GM18505 (cell line): ENCODE measurements around the gene PDCD2L.
"Not testable (repeated sequence)": the region's sequence is repeated elsewhere in the genome, so short reads cannot be mapped to it uniquely, and the experiment has no call there.

ENCODE experiments used
- ATAC-seq: cut with Tn5 transposase; IDR thresholded peaks from one replicate; pipeline ENCODE4 v1.9.1; 2021; ENCODE audit not compliant: unreplicated experiment
- POLR2A ChIP-seq: IDR thresholded peaks from 4 replicates; pipeline ENCODE4 v1.6.1; 2011; ENCODE audit warnings: borderline replicate concordance; ENCODE audit not compliant: insufficient read depth, insufficient read length; ENCODE audit errors: extremely low read depth

Gene PDCD2L

GRCh38 chr19:34366738-34367623, 37.2 kb upstream of the PDCD2L start:
- ATAC-seq: no peak
- TF ChIP-seq POLR2A: no peak

- TF ChIP-seq POLR2A: no peak
- no peak for ATAC-seq
Observed at GRCh38 chr19:34367624-34367957, 36.6 kb upstream of the PDCD2L start.

- ATAC-seq: no peak
- TF ChIP-seq POLR2A: no peak
Observed at GRCh38 chr19:34368338-34368737, 35.9 kb upstream of the PDCD2L start.

- not testable (repeated sequence) for ATAC-seq
Observed at GRCh38 chr19:34369166-34369565, 35.0 kb upstream of the PDCD2L start.

- TF ChIP-seq POLR2A: no peak
- no peak for ATAC-seq
Observed at GRCh38 chr19:34370117-34370516, 34.1 kb upstream of the PDCD2L start.

- TF ChIP-seq POLR2A: no peak
- no peak for ATAC-seq
Observed at GRCh38 chr19:34370983-34371382, 33.2 kb upstream of the PDCD2L start.

- TF ChIP-seq POLR2A: no peak
- no peak for ATAC-seq
Observed at GRCh38 chr19:34373601-34374288, 30.5 kb upstream of the PDCD2L start.

GRCh38 chr19:34375598-34375997, 28.6 kb upstream of the PDCD2L start:
- no peak for TF ChIP-seq POLR2A
- ATAC-seq: no peak

- no peak for TF ChIP-seq POLR2A
- no peak for ATAC-seq
Observed at GRCh38 chr19:34380639-34381241, 23.5 kb upstream of the PDCD2L start.

GRCh38 chr19:34381399-34382251, 22.6 kb upstream of the PDCD2L start:
- ATAC-seq: no peak
- TF ChIP-seq POLR2A: no peak

- no peak for ATAC-seq
- TF ChIP-seq POLR2A: no peak
Observed at GRCh38 chr19:34382471-34382870, 21.7 kb upstream of the PDCD2L start.

- ATAC-seq: no peak
- TF ChIP-seq POLR2A: no peak
Observed at GRCh38 chr19:34383599-34383998, 20.6 kb upstream of the PDCD2L start.
